DND-41 (cell line): Measurements from ENCODE around the gene TAF5L.
"Not testable (repeated sequence)": the region's sequence is repeated elsewhere in the genome, so short reads cannot be mapped to it uniquely, and the experiment has no call there.

Experiments
- ATAC-seq: fragments of 200-7000 bp; cut with Tn5 transposase; 3 replicates; pipeline ENCODE4 v1.9.1; 2021; ENCODE audit warnings: low read depth; ENCODE audit not compliant: insufficient read depth
- DNase-seq: peaks from one replicate; pipeline ENCODE4 v3.0.0-alpha.2; 2020
- H2AFZ ChIP-seq: 2 replicates; pipeline ENCODE4 v1.6.0; 2012; ENCODE audit warnings: low read depth, low read length
- H3K27ac ChIP-seq: 2 replicates; pipeline ENCODE4 v1.5.1; 2012; ENCODE audit warnings: low read length, inconsistent platforms
- H3K27me3 ChIP-seq: fragments of 200-600 bp; sonication (generic); 2 replicates; pipeline ENCODE4 v1.6.0; 2012; ENCODE audit warnings: low read length, mild to moderate bottlenecking, inconsistent platforms; ENCODE audit not compliant: insufficient read depth, poor library complexity
- H3K36me3 ChIP-seq: 2 replicates; pipeline ENCODE4 v1.5.1; 2012; ENCODE audit warnings: low read length, inconsistent platforms; ENCODE audit not compliant: insufficient read depth
- H3K4me1 ChIP-seq: 2 replicates; pipeline ENCODE4 v1.5.1; 2012; ENCODE audit warnings: mild to moderate bottlenecking, low read length; ENCODE audit not compliant: insufficient read depth
- H3K4me2 ChIP-seq: 2 replicates; pipeline ENCODE4 v1.6.0; 2012; ENCODE audit warnings: mild to moderate bottlenecking, moderate library complexity, low read length, inconsistent platforms; ENCODE audit not compliant: insufficient read depth
- H3K4me3 ChIP-seq, 2 experiments: fragments of 200-600 bp in 1 of 2; shearing (Covaris generic) in 1 of 2; 2 replicates each; pipeline ENCODE4 v1.5.1; 2012 to 2016; ENCODE audit warnings: inconsistent platforms in 2 of 2, low read length in 2 of 2, mild to moderate bottlenecking in 2 of 2, low read depth in 1 of 2, moderate library complexity in 1 of 2
- H3K79me2 ChIP-seq: 2 replicates; pipeline ENCODE4 v1.6.0; 2012; ENCODE audit warnings: low read length, inconsistent platforms; ENCODE audit not compliant: insufficient read depth
- H3K9ac ChIP-seq: 2 replicates; pipeline ENCODE4 v1.6.0; 2012; ENCODE audit warnings: low read depth, mild to moderate bottlenecking, inconsistent platforms, low read length, moderate library complexity
- H3K9me3 ChIP-seq: 2 replicates; pipeline ENCODE4 v1.5.1; 2012; ENCODE audit warnings: low read length, moderate library complexity, mild to moderate bottlenecking, inconsistent platforms; ENCODE audit not compliant: insufficient read depth, severe bottlenecking
- H4K20me1 ChIP-seq: 2 replicates; pipeline ENCODE4 v1.6.0; 2012; ENCODE audit warnings: low read length; ENCODE audit not compliant: insufficient read depth
- EZH2 ChIP-seq: IDR thresholded peaks from 3 replicates; pipeline ENCODE4 v1.6.1; 2012; ENCODE audit warnings: borderline replicate concordance, low read depth, mild to moderate bottlenecking, moderate library complexity, low read length, inconsistent platforms; ENCODE audit not compliant: severe bottlenecking
- TF ChIP-seq, protein P1 (sequence below): IDR thresholded peaks from 2 replicates; pipeline ENCODE4 v1.5.1; 2012; ENCODE audit warnings: borderline replicate concordance, low read length, moderate library complexity, mild to moderate bottlenecking; ENCODE audit not compliant: poor library complexity, severe bottlenecking; ENCODE audit errors: extremely low read depth

The TAF5L gene

DNA sequence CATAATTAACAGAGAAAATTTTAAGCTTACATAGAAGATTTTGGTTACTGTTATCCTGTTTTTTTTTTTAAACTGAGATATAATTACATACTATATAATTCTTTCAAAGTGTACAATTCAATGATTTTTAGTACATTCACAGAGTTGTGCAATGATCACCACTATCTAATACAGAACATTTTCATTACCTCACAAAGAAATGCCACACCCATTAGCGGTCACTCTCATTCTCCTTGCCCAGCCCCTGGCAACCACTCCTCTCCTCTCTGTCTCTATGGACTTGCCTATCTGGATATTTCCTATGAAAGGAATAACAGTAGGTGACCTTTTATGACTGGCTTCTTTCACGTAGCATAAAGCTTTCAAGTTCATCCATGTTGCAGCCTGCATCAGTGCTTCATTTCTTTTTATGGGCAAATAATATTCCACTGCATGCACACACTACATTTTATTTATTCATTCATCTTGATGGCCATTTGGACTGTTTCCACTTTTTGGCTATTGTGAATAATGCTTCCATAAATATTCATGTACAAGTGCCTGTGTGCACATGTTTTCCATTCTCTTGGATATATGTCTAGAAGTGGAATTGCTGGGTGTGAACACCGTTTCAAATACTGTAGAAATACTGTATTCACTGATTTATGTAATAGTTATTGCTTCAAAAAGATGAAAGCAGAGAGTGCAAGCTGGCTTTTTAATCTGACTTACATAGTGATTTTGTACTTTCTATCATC lies 26.5 kb downstream of the TAF5L start:
- Histone ChIP-seq H2AFZ (no peak overlapping the region), H3K27ac (no peak overlapping the region), H3K9ac (no peak overlapping the region), H3K9me3 (no peaks in the 10 kb centered on the region), H4K20me1 (no peaks in the 10 kb centered on the region), H3K27me3 (no peaks in the 10 kb centered on the region), H3K4me3 (no peak overlapping the region), H3K79me2 (peaks cover 20% of the 10 kb centered on the region; the same call in 1 of the 2 replicates), H3K4me2 (no peak overlapping the region), H3K36me3 (peaks cover 76% of the 10 kb centered on the region), H3K4me1 (no peaks in the 10 kb centered on the region)
- TF ChIP-seq EZH2 = no peak
- TF ChIP-seq, protein P1, sequence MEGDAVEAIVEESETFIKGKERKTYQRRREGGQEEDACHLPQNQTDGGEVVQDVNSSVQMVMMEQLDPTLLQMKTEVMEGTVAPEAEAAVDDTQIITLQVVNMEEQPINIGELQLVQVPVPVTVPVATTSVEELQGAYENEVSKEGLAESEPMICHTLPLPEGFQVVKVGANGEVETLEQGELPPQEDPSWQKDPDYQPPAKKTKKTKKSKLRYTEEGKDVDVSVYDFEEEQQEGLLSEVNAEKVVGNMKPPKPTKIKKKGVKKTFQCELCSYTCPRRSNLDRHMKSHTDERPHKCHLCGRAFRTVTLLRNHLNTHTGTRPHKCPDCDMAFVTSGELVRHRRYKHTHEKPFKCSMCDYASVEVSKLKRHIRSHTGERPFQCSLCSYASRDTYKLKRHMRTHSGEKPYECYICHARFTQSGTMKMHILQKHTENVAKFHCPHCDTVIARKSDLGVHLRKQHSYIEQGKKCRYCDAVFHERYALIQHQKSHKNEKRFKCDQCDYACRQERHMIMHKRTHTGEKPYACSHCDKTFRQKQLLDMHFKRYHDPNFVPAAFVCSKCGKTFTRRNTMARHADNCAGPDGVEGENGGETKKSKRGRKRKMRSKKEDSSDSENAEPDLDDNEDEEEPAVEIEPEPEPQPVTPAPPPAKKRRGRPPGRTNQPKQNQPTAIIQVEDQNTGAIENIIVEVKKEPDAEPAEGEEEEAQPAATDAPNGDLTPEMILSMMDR = no peak
- ATAC-seq (no peak), DNase-seq (no peak)

DNA sequence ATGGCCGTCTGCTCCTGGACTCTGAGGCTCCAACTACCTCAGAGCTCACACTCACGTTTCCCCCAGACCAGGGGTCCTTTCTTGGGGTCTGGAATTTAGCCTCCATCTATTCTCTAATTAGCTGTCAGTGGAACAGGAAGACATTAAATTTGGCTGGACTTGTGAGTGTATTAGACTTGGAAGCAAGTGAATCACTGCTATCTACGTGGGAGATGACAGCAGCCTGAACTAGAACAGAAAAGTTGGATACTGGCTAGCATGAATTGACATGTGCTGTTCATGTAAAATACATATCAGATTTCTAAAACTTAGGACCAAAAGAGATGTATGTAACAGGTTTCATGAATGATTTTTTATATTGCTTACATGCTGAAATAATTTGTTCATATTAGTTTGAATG lies 28.0 kb downstream of the TAF5L start:
- Histone ChIP-seq H4K20me1 (no peaks in the 10 kb centered on the region), H3K9ac (no peak overlapping the region), H3K27ac (no peak overlapping the region), H3K79me2 (peaks cover 20% of the 10 kb centered on the region; the same call in 1 of the 2 replicates), H3K36me3 (peaks cover 77% of the 10 kb centered on the region), H3K27me3 (no peaks in the 10 kb centered on the region), H3K4me3 (no peak overlapping the region), H3K4me2 (no peak overlapping the region), H3K9me3 (no peaks in the 10 kb centered on the region), H3K4me1 (no peaks in the 10 kb centered on the region), H2AFZ (no peak overlapping the region)
- DNase-seq = no peak
- ATAC-seq = no peak
- no peak for TF ChIP-seq EZH2
- TF ChIP-seq, protein P1 = no peak

DNA sequence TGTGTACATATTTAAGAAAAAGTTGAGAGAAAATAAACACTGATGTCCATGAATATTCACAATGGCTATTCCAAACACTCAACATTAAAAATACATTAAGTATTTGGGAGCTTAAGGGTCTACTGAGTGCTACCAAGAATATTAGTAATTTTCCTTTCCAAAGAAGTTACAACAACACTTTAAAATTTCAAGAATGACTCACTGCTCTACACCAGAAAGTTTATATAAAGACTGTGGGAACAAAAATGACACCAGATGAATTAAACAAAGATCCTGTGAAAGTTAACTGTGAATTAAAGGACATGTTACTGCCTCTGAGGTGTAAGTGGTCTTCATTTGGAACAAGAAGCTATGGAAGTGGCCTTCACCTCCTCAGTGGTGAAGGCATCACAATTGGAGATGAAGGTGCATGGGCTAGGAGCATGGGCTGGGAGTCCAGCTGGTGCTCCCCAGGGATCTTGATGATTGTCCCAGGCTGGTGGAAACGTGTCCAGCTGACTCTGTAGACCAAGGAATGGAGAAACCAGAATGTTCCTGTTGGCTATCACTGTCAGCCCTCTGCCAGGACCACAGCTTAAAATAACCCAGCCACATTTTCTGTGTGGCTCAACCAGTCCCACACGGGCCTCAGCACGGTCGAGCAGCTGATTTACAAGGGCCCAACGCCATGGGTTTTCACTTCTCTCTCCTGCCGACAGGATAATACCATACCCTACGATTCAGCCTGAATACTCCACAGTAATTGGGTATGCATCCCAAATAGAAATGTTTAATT lies 28.8 kb downstream of the TAF5L start:
- peaks cover 20% of the 10 kb centered on the region; the same call in 1 of the 2 replicates for H3K79me2 ChIP-seq
- H3K4me1 ChIP-seq = no peaks in the 10 kb centered on the region
- no peak overlapping the region for H3K27ac ChIP-seq
- H3K36me3 ChIP-seq = peaks cover 74% of the 10 kb centered on the region
- H3K9ac ChIP-seq = no peak overlapping the region
- TF ChIP-seq, protein P1 = no peak
- H3K4me3 ChIP-seq = no peak overlapping the region
- H2AFZ ChIP-seq = no peak overlapping the region
- ATAC-seq (no peak), DNase-seq (no peak)
- H3K4me2 ChIP-seq = no peak overlapping the region
- H3K9me3 ChIP-seq = no peaks in the 10 kb centered on the region
- H4K20me1 ChIP-seq = no peaks in the 10 kb centered on the region
- no peaks in the 10 kb centered on the region for H3K27me3 ChIP-seq

DNA sequence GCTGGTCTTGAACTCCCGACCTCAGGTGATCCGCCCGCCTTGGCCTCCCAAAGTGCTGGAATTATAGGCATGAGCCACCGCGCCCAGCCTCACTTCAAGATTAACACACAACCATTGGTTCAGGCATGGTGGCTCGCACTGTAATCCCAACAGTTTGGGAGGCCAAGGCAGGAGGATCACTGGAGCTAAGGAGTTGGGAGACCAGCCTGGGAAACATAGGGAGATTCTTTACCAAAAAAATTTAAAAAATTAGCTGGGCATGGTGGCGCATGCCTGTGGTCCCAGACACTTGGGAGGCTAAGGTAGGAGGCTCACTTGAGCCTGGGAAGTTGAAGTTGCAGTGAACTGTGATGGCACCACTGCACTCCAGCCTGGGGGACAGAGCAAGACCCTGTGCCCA lies 30.0 kb downstream of the TAF5L start:
- Histone ChIP-seq H3K79me2 (peaks cover 16% of the 10 kb centered on the region; the same call in 1 of the 2 replicates), H3K36me3 (peaks cover 62% of the 10 kb centered on the region)
- H3K4me1 ChIP-seq, H4K20me1 ChIP-seq, DNase-seq, H2AFZ ChIP-seq, H3K4me2 ChIP-seq, H3K9me3 ChIP-seq, ATAC-seq, H3K9ac ChIP-seq, H3K4me3 ChIP-seq, H3K27me3 ChIP-seq, H3K27ac ChIP-seq: not testable (repeated sequence)
